KMS-11 (cell line): ENCODE results near the gene FARS2.

ENCODE experiments used
- H2AFZ ChIP-seq: fragments of 200-600 bp; sonication (generic); 2 replicates; pipeline ENCODE4 v1.6.1; 2016; ENCODE audit warnings: antibody characterized with exemption, mixed run types, low read depth
- H3K27ac ChIP-seq: fragments of 200-600 bp; sonication (generic); 2 replicates; pipeline ENCODE4 v1.6.1; 2016; ENCODE audit warnings: mild to moderate bottlenecking, mixed run types
- H3K27me3 ChIP-seq: fragments of 200-600 bp; sonication (generic); 2 replicates; pipeline ENCODE4 v1.6.1; 2017; ENCODE audit warnings: mild to moderate bottlenecking, low read depth, mixed run types, moderate library complexity; ENCODE audit not compliant: insufficient read depth
- H3K36me3 ChIP-seq: fragments of 200-600 bp; sonication (generic); 2 replicates; pipeline ENCODE4 v1.6.1; 2017; ENCODE audit warnings: mild to moderate bottlenecking, mixed run types; ENCODE audit not compliant: insufficient read depth
- H3K4me1 ChIP-seq: fragments of 200-600 bp; sonication (generic); 2 replicates; pipeline ENCODE4 v1.6.1; 2016; ENCODE audit warnings: mild to moderate bottlenecking, low read depth, mixed run types; ENCODE audit not compliant: poor library complexity, severe bottlenecking
- H3K4me2 ChIP-seq: fragments of 200-600 bp; sonication (generic); 2 replicates; pipeline ENCODE4 v1.7.0; 2016; ENCODE audit warnings: mild to moderate bottlenecking, mixed run types
- H3K4me3 ChIP-seq: fragments of 200-600 bp; sonication (generic); IDR thresholded peaks from 2 replicates; pipeline ENCODE4 v1.6.1; 2017; ENCODE audit warnings: low read depth, low read length, mixed read lengths; ENCODE audit not compliant: insufficient read depth
- H3K79me2 ChIP-seq: fragments of 200-600 bp; sonication (generic); 2 replicates; pipeline ENCODE4 v1.6.1; 2016; ENCODE audit warnings: low read depth, mixed run types; ENCODE audit not compliant: insufficient read depth
- H3K9ac ChIP-seq: fragments of 200-600 bp; sonication (generic); 2 replicates; pipeline ENCODE4 v1.6.1; 2016; ENCODE audit warnings: mild to moderate bottlenecking, mixed run types
- H4K20me1 ChIP-seq: fragments of 200-600 bp; sonication (generic); 2 replicates; pipeline ENCODE4 v1.6.1; 2016; ENCODE audit warnings: mild to moderate bottlenecking, mixed run types; ENCODE audit not compliant: insufficient read depth
- TF ChIP-seq, protein P1 (sequence below): fragments of 200-600 bp; sonication (generic); conservative IDR thresholded peaks from 2 replicates; pipeline ENCODE4 v1.6.1; 2017; ENCODE audit warnings: low read depth, mild to moderate bottlenecking, antibody characterized with exemption, low read length, moderate library complexity, mixed read lengths

The FARS2 gene

DNA sequence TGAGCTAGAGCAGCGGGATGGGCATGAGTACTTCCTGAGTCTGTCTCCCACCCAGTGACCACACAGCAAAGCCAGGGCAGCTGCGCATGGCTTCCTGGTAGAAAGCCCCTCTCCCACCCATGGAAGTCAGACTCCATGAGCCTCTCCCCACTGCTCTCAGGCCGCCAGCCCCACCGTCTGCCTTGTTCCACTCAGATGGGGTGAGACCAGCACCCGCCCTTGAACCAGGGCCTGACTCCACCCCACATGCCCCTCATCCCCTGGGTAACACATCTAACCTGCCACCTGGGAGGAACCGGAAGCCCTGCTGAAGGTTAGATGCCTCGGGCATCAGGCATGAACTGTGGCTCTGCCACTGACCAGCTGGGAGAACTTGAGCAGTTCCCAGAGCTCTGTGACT lies 517.6 kb downstream of the FARS2 start:
- Histone ChIP-seq H3K4me3 (no peak overlapping the region), H2AFZ (no peak overlapping the region), H3K27me3 (no peaks in the 10 kb centered on the region), H3K4me2 (no peak overlapping the region), H3K79me2 (no peaks in the 10 kb centered on the region), H4K20me1 (no peaks in the 10 kb centered on the region), H3K36me3 (no peaks in the 10 kb centered on the region), H3K9ac (no peak overlapping the region), H3K4me1 (no peaks in the 10 kb centered on the region), H3K27ac (no peak overlapping the region)
- TF ChIP-seq, protein P1, sequence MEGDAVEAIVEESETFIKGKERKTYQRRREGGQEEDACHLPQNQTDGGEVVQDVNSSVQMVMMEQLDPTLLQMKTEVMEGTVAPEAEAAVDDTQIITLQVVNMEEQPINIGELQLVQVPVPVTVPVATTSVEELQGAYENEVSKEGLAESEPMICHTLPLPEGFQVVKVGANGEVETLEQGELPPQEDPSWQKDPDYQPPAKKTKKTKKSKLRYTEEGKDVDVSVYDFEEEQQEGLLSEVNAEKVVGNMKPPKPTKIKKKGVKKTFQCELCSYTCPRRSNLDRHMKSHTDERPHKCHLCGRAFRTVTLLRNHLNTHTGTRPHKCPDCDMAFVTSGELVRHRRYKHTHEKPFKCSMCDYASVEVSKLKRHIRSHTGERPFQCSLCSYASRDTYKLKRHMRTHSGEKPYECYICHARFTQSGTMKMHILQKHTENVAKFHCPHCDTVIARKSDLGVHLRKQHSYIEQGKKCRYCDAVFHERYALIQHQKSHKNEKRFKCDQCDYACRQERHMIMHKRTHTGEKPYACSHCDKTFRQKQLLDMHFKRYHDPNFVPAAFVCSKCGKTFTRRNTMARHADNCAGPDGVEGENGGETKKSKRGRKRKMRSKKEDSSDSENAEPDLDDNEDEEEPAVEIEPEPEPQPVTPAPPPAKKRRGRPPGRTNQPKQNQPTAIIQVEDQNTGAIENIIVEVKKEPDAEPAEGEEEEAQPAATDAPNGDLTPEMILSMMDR: no peak

DNA sequence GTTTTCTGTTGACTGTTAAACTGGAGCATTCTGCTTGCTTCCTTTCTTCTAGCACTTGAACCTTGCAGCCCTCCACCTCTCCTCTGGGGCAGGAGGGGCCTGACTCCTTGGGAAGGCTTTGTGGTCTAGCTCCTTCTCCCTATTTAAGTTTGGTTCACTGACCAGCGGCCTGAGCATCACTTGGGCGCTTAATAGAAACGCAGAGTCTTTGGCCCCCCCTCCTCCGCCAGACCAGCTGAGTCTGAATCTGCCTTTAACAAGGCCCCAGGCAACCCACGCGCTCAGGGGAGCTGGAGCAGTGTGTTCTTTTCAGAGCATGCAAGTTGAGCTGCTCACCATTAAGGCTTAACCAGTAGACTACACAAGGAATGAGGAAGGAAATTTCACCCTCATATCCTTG lies 519.7 kb downstream of the FARS2 start:
- H2AFZ ChIP-seq: no peak overlapping the region
- H3K27me3 ChIP-seq: no peaks in the 10 kb centered on the region
- no peak overlapping the region for H3K4me3 ChIP-seq
- H4K20me1 ChIP-seq: no peaks in the 10 kb centered on the region
- H3K36me3 ChIP-seq: no peaks in the 10 kb centered on the region
- no peaks in the 10 kb centered on the region for H3K4me1 ChIP-seq
- TF ChIP-seq, protein P1: no peak
- H3K9ac ChIP-seq: no peak overlapping the region
- no peak overlapping the region for H3K4me2 ChIP-seq
- H3K79me2 ChIP-seq: no peaks in the 10 kb centered on the region
- H3K27ac ChIP-seq: no peak overlapping the region

DNA sequence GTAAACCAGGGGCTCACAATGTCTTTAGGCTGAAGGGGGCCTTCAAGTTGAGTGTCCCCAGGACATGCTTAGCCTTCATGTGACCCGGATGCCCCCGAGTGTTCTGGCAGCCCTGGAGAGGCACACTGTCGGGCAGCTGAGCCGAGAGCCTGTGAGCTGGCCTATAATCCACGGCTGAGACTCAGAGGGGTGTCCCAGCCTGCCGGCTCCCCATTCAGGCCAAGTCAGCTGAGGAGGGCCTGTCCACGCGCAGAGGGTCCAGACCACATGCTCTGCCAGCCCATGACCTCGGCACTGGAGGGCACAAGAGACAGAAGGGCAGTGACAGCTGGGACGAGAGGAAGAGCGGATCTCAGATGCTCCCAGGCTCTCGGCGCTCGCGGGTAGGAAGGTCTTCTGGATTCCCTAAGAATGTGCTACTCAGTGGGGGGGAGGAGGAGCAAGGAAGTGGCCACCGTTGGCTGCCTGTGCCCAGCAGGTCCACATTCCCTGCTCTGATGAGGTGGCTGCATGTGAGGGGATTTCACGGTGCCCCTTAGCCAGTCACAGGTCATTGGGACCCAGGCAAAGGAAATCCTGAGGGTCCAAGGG lies 520.7 kb downstream of the FARS2 start:
- TF ChIP-seq, protein P1: no peak
- no peaks in the 10 kb centered on the region for H3K79me2 ChIP-seq
- H4K20me1 ChIP-seq: no peaks in the 10 kb centered on the region
- H3K9ac ChIP-seq: no peak overlapping the region
- H3K4me2 ChIP-seq: no peak overlapping the region
- H3K4me1 ChIP-seq: no peaks in the 10 kb centered on the region
- H3K27me3 ChIP-seq: no peaks in the 10 kb centered on the region
- H3K27ac ChIP-seq: no peak overlapping the region
- H3K36me3 ChIP-seq: no peaks in the 10 kb centered on the region
- H2AFZ ChIP-seq: no peak overlapping the region
- H3K4me3 ChIP-seq: no peak overlapping the region

DNA sequence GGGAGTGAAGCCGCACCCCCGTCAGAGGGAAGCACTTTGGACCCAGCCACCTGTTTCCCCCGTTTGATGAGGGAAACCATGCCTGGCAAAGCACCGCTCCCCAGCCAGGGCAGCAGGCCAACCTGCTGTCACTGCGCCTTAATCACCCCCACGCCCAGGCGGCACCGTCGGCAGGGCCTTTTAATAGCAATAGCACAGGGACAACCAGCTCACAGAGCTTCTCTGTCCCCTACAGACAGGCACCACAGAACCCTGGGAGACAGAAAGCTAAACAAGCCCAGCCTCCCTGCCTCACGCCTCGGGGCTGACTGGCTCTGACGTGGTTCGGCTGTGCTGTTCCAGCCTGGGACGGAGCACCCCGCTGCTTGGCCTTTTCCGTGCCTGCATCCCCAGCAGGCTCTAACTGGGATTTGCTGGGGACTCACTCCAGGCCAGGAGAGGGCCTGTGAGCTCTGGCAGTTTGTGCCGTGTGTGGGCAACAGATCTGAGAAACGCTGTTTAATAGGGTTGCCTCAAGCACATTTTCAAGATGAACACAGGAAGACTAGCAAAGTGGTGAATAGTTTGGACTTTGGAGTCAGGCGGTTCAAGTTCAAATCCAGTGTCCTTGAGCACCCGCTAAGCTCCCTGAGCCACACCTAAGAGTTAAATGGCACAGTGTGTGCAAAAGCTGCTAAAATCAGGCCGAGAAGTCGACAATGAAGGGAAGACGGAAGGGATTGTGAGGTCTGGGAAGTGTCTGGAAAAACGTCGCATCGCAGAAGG lies 521.7 kb downstream of the FARS2 start:
- Histone ChIP-seq H3K4me2 (no peak overlapping the region), H3K27me3 (no peaks in the 10 kb centered on the region), H3K4me1 (no peaks in the 10 kb centered on the region), H3K36me3 (no peaks in the 10 kb centered on the region), H3K4me3 (no peak overlapping the region), H3K27ac (no peak overlapping the region), H3K9ac (no peak overlapping the region), H3K79me2 (no peaks in the 10 kb centered on the region), H4K20me1 (no peaks in the 10 kb centered on the region), H2AFZ (no peak overlapping the region)
- TF ChIP-seq, protein P1: no peak
